Fibroblast of the conjunctiva (primary cell): ENCODE results near the gene ABHD17B.
A peak's percentile ranks its signal among the peaks of the same experiment; 100 is the strongest.

Experiments
- DNase-seq: peaks from one replicate; pipeline ENCODE4 v3.0.0-alpha.2; 2010; ENCODE audit warnings: low read depth

ABHD17B gene

DNA sequence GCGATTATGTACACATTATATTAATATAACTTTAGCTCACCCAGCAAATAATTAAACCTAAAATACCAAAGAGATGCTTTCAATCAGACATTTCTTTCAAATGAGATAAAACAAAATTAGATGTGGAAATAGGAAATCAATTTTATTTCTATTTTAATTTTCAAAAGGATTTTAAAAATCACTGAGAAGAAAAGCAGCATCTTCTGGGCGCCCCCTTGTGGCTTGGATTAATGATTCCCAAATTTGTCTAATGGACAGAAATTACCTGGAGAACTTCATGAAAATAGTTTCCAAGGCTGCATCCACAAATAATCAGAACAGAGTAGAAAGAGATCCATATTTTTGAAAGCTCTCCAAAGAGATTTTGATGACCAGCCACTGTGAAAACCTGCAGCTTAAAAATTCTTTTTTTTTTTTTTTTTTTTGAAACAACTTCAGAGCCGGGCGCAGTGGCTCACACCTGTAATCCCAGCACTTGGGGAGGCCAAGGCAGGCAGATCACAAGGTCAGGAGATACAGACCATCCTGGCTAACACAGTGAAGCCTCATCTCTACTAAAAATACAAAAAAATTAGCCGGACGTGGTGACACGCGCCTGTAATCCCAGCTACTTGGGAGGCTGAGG, 91.8 kb downstream of the ABHD17B start:
- peak; percentile 14 for DNase-seq

DNA sequence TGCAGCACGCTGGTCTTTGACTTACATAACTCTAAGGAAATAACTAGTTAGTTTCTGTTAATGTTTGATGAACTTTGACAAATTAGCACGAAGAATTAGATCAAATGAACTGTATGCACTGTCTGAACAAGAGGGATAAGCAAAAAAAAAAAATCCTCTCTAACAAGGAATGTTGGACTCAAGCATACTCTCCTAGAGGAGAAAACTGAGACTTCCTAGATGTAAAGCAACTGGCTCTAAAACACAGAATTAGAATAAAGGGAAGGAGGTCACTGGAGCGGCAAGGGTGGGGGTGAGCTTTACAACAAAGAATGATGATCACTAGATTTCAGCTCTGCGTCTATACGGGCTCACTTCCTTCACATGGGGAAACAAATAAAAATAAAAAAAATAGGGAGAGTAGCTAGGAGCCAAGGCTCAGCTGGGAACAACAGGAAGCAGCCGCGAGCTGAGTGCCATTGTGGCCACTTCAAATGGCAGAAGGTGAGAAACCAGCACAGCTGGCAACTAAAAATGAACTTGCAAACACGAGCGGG, 94.0 kb downstream of the ABHD17B start:
- no peak for DNase-seq
